HG03342 (cell line): ENCODE results near the gene HTR6.

Source experiments
- ATAC-seq: cut with Tn5 transposase; IDR thresholded peaks from one replicate; pipeline ENCODE4 v1.9.1; 2021; ENCODE audit warnings: mild to moderate bottlenecking, moderate library complexity; ENCODE audit not compliant: unreplicated experiment

Gene HTR6

DNA sequence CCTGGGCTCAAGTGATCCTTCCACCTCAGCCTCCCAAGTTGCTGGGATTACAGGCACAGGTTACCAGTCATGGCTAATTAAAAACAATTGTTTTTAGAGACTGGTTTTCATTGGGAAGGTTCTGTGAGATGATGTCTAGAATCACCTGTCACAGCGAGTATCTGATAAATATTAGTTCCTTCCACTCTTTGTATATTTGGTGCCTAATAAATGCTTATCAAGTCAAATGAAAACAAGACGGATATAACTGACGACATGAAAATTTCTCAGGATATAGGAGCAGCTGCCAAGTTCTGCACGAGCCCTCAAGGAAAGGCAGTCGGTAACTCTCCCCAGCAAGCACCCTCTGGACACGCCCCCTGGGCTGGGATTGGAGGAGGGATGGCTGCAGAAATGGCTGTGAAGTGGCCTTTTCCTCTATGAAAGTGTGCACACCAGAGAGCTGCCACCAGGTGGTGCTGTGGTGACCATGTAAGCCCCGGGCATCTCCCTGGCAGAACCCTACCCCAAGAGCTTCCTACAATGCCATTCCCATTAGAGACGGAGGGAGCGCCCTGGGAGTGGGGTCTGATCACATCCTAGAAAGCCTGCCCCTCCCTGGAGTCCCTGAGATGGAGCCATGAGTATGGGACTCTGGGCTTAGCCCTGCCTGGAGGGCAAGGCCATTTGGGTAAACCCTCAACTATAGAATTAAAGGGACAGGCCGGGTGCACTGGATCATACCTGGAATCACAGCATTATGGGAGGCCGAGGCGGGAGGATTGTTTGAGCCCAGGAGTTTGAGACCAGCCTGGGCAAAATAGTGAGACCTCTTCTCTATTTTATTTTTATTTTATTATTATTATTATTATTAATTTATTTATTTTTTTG lies 50.9 kb downstream of the HTR6 start:
- peak; percentile 65 for ATAC-seq

DNA sequence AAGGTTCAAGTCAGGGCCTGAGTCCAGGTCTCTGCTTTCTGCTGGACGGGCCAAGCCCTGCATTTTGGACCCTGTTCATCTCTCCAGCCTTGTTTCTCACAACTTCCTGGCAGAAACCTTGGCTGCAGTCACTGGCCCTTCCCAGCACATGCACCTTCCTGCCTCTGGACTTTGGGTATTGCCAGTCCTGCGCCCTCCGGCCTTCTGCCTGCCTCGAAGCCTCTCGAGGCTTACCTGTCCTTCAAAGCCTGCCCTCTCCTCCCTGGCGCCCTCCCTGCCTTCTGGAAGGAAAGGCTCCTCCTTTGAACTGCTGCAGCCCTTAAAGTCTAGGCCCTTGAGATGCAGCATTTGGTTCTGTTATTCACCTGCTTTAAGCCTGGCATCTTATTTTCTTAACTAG lies 52.8 kb downstream of the HTR6 start:
- ATAC-seq, result no peak

GRCh38 chr1:19720174-19720573 lies 55.5 kb downstream of the HTR6 start:
- no peak for ATAC-seq

- ATAC-seq, result no peak
These were observed 56.3 kb downstream of the HTR6 start for GRCh38 chr1:19720973-19721372.

GRCh38 chr1:19723874-19724273 lies 59.2 kb downstream of the HTR6 start:
- no peak for ATAC-seq

- no peak for ATAC-seq
These were observed 60.9 kb downstream of the HTR6 start for GRCh38 chr1:19725606-19726005.

- no peak for ATAC-seq
These were observed 63.9 kb downstream of the HTR6 start for GRCh38 chr1:19728413-19729145.

DNA sequence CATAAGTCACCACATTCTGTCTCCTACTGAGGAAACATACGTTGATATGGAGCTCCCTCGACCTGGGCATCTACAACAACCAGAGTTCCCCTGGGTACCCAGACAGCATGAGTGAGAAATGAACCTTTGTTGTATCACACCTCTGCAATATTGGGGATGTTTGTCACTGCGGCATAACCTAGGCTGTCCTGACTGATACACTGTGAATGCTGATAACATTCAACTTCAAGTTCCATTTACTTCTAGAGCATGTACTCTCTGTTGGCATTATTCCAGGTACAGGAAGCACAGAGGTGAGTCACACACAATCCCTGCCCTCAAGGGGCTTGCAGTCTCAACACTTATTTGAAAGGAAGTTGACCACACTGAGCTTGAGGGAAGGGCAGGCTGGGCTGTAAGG lies 65.6 kb downstream of the HTR6 start:
- ATAC-seq, result no peak
